Left lung (tissue), 14 donors: ENCODE results near the gene MAF. TPM values are rescaled to one million over a fixed set of nuclear protein-coding genes. Genes with fewer than 3 reads are reported as not detected.

ENCODE experiments used
- ATAC-seq: fragments of 200-7000 bp; cut with Tn5 transposase; one replicate; pipeline ENCODE4 v1.9.1; 2020; ENCODE audit warnings: moderate library complexity
- DNase-seq, 4 donors: peaks; one replicate each; pipeline ENCODE4 v3.0.0-alpha.2; 2013 to 2020
- H3K27ac ChIP-seq, 2 donors: fragments of 200-600 bp; sonication (generic) in 1 of 2; one replicate each; pipeline versions ENCODE4 v1.5.0 to v1.8.0; 2020 to 2021
- H3K27me3 ChIP-seq, 2 donors: fragments of 200-600 bp; sonication (generic) in 1 of 2; one replicate each; pipeline versions ENCODE4 v1.5.0 to v1.8.0; 2020 to 2021
- H3K36me3 ChIP-seq, 2 donors: fragments of 200-600 bp; sonication (generic) in 1 of 2; one replicate each; pipeline versions ENCODE4 v1.5.0 to v1.8.0; 2020 to 2021
- H3K4me1 ChIP-seq, 2 donors: fragments of 200-600 bp; one replicate each; pipeline ENCODE4 v1.8.0; 2021
- H3K4me3 ChIP-seq, 2 donors: fragments of 200-600 bp; sonication (generic) in 1 of 2; one replicate each; pipeline versions ENCODE4 v1.5.0 to v1.8.0; 2020 to 2021; ENCODE audit warnings: mild to moderate bottlenecking in 1 of 2
- H3K9me3 ChIP-seq, 2 donors: fragments of 200-600 bp; sonication (generic) in 1 of 2; one replicate each; pipeline versions ENCODE4 v1.5.0 to v1.8.0; 2020 to 2021
- CTCF ChIP-seq, 2 donors: fragments of 200-600 bp; sonication (generic) in 1 of 2; IDR thresholded peaks; one replicate each; pipeline versions ENCODE4 v1.5.0 to v1.8.0; 2021; ENCODE audit warnings: antibody characterized with exemption in 2 of 2
- intact Hi-C, 2 donors: fragments of 100-400 bp; cut with DNase I; formaldehyde crosslinking; loops; one replicate each; pipeline versions ENCODE4 v1.11.2 to v1.14.2; 2022
- long read RNA-seq, 12 donors: library from polyadenylated mRNA in 2 of 12; unstranded in 2 of 12; transcript quantifications; one replicate each; pipeline ENCODE4 v2.0.0 and lab custom pipeline, GENCODE V29; 2019 to 2026
- polyA plus RNA-seq, 6 donors: library from polyadenylated mRNA; unstranded; fragments of 120-200 nt; gene quantifications; one replicate each; pipeline ENCODE4 v1.2.1, GENCODE V29; 2013; ENCODE audit not compliant: insufficient read length in 6 of 6
- total RNA-seq, 2 donors: library from RNA; stranded (reverse); fragmentation: NEBNext Ultra II Directional; extraction: Animal tissue kit (Norgen Biotek cat#: 25700); gene quantifications; one replicate each; pipeline ENCODE4 v1.2.1, GENCODE V29; 2021
- donor health status: DM: no; HTN: yes; CAD: no.
- donor health status: DM: no; HTN: no; CAD: no.

Gene MAF
- 10 to 100 TPM; 52.2 to 60.8 TPM for total RNA-seq
- polyA plus RNA-seq = 100 to 1,000 TPM in 4 of 6 donors, 10 to 100 TPM in 2; 77.2 to 125 (median 108) TPM
- long read RNA-seq, donor 1, full-length matches to known transcripts = 503 of 503 reads
- long read RNA-seq, donor 1, partial matches to known transcripts = 0 of 503 reads
- long read RNA-seq, donor 1, other reads (novel, unspliced or antisense) = 0 of 503 reads
- long read RNA-seq, donor 2, full-length matches to known transcripts = 583 of 583 reads
- long read RNA-seq, donor 2, partial matches to known transcripts = 0 of 583 reads
- long read RNA-seq, donor 2, other reads (novel, unspliced or antisense) = 0 of 583 reads
- long read RNA-seq, donor 3, full-length matches to known transcripts = 179 of 179 reads
- long read RNA-seq, donor 3, partial matches to known transcripts = 0 of 179 reads
- long read RNA-seq, donor 3, other reads (novel, unspliced or antisense) = 0 of 179 reads
- long read RNA-seq, donor 4, full-length matches to known transcripts = 3 of 3 reads
- long read RNA-seq, donor 4, partial matches to known transcripts = 0 of 3 reads
- long read RNA-seq, donor 4, other reads (novel, unspliced or antisense) = 0 of 3 reads
- long read RNA-seq, donor 5, full-length matches to known transcripts = 365 of 365 reads
- long read RNA-seq, donor 5, partial matches to known transcripts = 0 of 365 reads
- long read RNA-seq, donor 5, other reads (novel, unspliced or antisense) = 0 of 365 reads
- long read RNA-seq, donor 6, full-length matches to known transcripts = 292 of 292 reads
- long read RNA-seq, donor 6, partial matches to known transcripts = 0 of 292 reads
- long read RNA-seq, donor 6, other reads (novel, unspliced or antisense) = 0 of 292 reads
- long read RNA-seq, donor 7, full-length matches to known transcripts = 162 of 162 reads
- long read RNA-seq, donor 7, partial matches to known transcripts = 0 of 162 reads
- long read RNA-seq, donor 7, other reads (novel, unspliced or antisense) = 0 of 162 reads
- long read RNA-seq, donor 8, full-length matches to known transcripts = 425 of 425 reads
- long read RNA-seq, donor 8, partial matches to known transcripts = 0 of 425 reads
- long read RNA-seq, donor 8, other reads (novel, unspliced or antisense) = 0 of 425 reads
- long read RNA-seq, donor 9, full-length matches to known transcripts = 8 of 8 reads
- long read RNA-seq, donor 9, partial matches to known transcripts = 0 of 8 reads
- long read RNA-seq, donor 9, other reads (novel, unspliced or antisense) = 0 of 8 reads
- long read RNA-seq, donor 10 = 0 reads
- long read RNA-seq, donor 11 = 0 reads
- long read RNA-seq, donor 12, full-length matches to known transcripts = 306 of 306 reads
- long read RNA-seq, donor 12, partial matches to known transcripts = 0 of 306 reads
- long read RNA-seq, donor 12, other reads (novel, unspliced or antisense) = 0 of 306 reads

DNA sequence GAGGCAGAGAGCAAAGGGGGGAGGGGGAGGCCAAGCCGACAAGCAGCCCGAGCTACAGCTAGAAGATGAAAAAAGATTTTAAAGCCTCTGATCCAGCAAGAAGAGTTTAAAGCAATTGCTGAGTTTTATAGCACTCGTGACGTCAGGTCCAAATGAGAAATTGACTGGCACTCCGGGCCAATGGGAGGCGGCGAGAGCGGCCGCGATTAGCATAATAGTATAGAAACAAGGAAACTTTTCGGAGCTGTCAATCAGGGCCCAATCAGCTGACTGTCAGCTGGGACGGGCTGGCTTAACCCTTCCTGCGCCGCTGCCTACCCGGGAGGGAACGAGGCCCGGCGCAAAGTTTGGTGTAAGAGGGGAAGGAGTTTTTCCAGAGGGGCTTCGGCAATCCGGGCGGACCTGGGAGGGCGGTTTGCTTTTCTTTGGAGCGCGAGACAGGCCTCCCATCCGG lies at the start of gene MAF:
Gene MAF, minus strand, starts transcription at position 100 of the 454 bp plus-strand sequence. CDS start 835 bp downstream, outside the sequence.
- intact Hi-C loops = loop anchor here in 1 of 2 donors (10.0 kb wide), 1 partner anchor 1096 kb away; no protein-coding TSS in a partner anchor
- TF ChIP-seq CTCF (IDR thresholded peaks at IDR 0.05) = no peak
- peak; percentile 90 to 98 (median 96) for DNase-seq
- Histone ChIP-seq H3K36me3 (no peaks in the 10 kb centered on the region), H3K4me3 (peak within 1 kb of the TSS; percentile 59 to 63), H3K4me1 (peaks cover 0 to 27% of the 10 kb centered on the region in 2 donors), H3K9me3 (no peaks in the 10 kb centered on the region), H3K27ac (peak within 1 kb of the TSS; percentile 87 to 95), H3K27me3 (peaks cover 0 to 42% of the 10 kb centered on the region in 2 donors)
- ATAC-seq = peak; percentile 90

GRCh38 chr16:79648826-79649225 lies 48.3 kb upstream of the MAF start:
- ATAC-seq (no peak), DNase-seq (no peak)
- H3K9me3 ChIP-seq = no peaks in the 10 kb centered on the region
- H3K27me3 ChIP-seq = no peaks in the 10 kb centered on the region
- no peak for TF ChIP-seq CTCF (IDR thresholded peaks at IDR 0.05)
- intact Hi-C loops = no loop called here
- no peaks in the 10 kb centered on the region for H3K4me1 ChIP-seq
- H3K4me3 ChIP-seq = no peak overlapping the region
- H3K36me3 ChIP-seq = no peaks in the 10 kb centered on the region
- H3K27ac ChIP-seq = no peak overlapping the region

DNA sequence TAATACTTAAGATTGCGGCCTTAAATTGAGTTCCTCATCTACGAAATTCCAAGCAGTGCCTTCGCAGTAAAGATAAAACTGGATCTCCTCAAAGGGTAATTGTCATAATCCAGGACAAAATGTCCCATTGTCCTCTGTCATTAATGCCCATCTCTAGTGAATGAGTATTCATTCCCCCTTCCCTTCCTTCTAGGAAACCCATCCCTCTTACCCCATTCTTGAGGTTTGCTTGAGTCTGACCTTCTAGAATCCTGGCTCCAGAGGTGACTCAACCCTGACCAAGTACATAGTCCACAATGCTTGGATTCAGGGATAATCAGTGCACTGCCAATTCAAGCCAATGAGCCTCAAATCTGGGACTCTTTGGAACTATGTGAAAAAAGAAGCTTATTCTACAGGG lies 47.0 kb upstream of the MAF start:
- intact Hi-C loops = no loop called here

GRCh38 chr16:79645701-79646100 lies 45.2 kb upstream of the MAF start:
- peaks cover 0 to 3% of the 10 kb centered on the region in 2 donors for H3K4me1 ChIP-seq
- intact Hi-C loops = no loop called here

More for the DNA sequence above, 47.0 kb upstream of the MAF start:
- no peak for TF ChIP-seq CTCF (IDR thresholded peaks at IDR 0.05)
- H3K27ac ChIP-seq = no peak overlapping the region
- no peak for ATAC-seq
- H3K27me3 ChIP-seq = no peaks in the 10 kb centered on the region
- H3K4me3 ChIP-seq = no peak overlapping the region
- no peaks in the 10 kb centered on the region for H3K4me1 ChIP-seq
- no peak for DNase-seq
- no peaks in the 10 kb centered on the region for H3K36me3 ChIP-seq
- H3K9me3 ChIP-seq = no peaks in the 10 kb centered on the region

More at GRCh38 chr16:79645701-79646100, 45.2 kb upstream of the MAF start:
- Histone ChIP-seq H3K9me3 (no peaks in the 10 kb centered on the region), H3K4me3 (no peak overlapping the region), H3K36me3 (no peaks in the 10 kb centered on the region), H3K27me3 (no peaks in the 10 kb centered on the region), H3K27ac (no peak overlapping the region)
- no peak for ATAC-seq
- no peak for DNase-seq
- TF ChIP-seq CTCF (IDR thresholded peaks at IDR 0.05) = no peak
